DMS153 (cell line): ENCODE results near the gene NIPAL3.
"Not testable (repeated sequence)": the region's sequence is repeated elsewhere in the genome, so short reads cannot be mapped to it uniquely, and the experiment has no call there.

Source experiments
- DNase-seq: peaks from one replicate; lab custom pipeline; 2025; lab: John Stamatoyannopoulos, UW

Gene NIPAL3

DNA sequence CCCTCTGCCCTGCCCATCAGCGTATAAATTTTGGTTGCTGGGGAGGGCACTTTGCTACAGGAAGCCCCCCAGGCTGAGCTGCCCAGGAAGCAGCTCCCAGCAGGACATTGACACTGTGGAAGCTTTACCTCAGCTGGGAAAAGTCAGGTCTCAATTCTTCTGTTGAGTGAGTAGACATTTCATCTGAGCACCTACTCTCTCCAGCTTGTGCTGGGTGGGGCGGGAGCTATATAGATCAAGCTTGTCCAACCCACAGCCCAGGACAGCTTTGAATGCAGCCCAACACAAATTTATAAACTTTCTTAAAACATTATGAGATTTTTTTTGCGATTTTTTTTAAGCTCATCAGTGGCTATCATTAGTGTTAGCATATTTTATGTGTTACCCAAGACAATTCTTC, 9.4 kb downstream of the NIPAL3 start:
- no peak for DNase-seq

- no peak for DNase-seq
Observed at GRCh38 chr1:24425441-24425840, 9.8 kb downstream of the NIPAL3 start.

DNA sequence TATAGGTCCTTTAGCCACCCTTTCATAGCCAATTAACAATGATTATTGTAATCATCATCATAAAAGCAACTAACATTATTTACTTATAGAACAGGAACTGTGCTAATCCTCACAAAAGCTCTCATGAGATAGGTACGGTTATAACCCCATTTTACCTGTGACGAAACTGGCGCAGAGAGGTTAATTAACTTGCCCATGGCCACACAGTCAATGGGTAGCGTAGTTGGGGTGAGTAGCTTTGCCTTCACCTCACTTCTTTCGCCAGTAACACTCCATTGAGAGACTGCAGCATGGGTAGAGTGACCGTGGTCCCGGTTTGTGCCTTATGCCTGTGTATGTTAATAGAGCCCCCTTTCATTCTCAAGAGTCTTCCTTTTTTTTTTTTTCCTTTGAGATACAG, 10.3 kb downstream of the NIPAL3 start:
- no peak for DNase-seq

GRCh38 chr1:24426744-24427544, 11.3 kb downstream of the NIPAL3 start:
- DNase-seq = no peak

DNA sequence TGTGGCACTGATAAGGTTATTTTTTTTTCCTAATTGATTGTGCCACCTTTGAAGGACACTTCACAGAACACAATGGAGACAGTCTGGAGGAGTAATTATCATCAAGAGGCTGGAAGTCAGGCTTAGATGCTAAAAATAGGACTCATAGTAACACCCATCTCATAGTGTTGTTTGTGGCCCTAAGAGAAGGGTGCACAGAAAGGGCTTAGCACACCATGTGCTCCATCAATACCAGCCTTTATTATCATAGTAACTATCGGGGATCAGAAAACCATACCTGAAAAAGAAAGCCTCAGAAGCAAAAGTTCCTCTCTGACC, 11.9 kb downstream of the NIPAL3 start:
- no peak for DNase-seq

- no peak for DNase-seq
Observed at GRCh38 chr1:24435782-24436365, 20.3 kb downstream of the NIPAL3 start.

DNA sequence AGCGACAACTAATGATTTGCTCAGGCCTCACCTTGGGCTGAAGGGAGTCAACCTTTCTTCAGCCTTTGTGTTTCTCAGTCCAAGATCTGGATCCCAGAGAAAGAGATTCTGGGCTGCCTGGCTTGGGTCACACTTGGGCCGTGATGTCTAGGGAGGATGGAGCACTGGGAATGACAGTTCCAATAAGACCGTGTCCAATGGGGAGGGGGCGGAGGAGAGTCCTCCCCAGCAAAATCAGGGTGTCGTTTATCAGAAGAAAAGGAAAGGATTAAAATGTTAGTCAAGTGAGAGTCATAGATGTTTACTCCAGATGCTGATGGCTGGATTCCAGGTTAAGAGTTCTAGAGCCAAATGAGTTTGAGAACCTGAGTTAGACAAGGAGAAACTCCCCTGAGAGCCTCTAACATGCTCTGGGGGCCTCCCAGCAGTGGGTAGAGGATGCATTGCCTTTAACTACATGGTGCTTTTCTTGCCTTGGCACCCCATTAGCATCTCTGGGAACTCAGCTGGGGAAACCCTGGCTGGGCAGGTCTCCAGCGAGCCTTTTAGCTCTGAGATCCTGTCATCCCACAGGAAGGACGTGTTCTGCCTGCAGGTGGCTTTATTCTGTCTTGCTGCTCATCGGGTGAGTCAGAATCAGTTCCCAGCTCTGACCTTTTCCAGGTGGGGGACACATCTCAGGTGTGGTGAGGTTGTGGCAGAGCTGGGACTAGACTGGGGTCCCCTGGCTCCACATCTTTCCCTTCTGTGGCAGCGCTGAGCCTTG, 22.2 kb downstream of the NIPAL3 start:
- no peak for DNase-seq

DNA sequence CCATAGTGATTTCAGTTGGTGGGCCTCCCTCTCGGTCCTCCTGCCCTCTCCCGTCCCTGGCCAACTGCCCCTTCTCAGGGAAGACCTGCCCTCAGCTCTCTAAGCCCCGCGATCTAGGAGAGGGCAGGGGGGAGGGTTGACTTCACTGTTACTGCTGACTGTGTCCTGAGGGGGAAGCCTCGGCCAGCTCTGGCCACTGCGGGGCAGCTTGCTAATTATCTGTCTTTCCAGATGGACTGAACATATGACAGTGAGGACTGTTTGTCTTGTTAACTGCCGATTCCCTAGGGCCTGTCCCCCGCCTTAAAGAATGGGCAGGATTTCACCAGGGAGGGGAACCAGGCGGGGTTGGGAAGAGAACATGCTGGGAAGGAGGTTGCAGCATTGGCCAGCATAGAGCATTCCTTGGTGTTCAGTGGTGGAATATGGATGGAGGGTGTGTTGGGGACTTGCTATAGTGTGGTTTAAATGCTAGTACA, 22.9 kb downstream of the NIPAL3 start:
- no peak for DNase-seq

DNA sequence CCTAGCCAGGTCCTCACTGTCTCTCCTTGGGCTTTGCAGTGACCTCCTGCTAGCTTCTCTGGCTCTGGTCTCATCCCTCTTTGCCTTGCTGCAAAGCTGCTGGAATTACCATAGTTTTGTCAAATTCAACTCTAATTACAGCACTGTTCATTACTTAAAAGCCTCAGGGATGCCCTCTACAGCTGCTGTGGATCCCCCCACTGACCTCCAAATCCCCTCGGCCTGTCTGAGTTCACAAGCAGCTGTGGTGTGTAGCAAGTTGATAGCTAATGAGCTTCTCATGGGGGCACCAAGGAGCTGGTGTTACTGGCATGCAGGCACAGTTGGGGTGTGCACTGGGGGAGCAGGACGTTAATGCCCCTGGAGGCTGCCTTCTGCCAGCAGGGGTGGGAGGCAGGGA, 24.8 kb downstream of the NIPAL3 start:
- no peak for DNase-seq

- DNase-seq = no peak
Observed at GRCh38 chr1:24441480-24441879, 25.9 kb downstream of the NIPAL3 start.

DNA sequence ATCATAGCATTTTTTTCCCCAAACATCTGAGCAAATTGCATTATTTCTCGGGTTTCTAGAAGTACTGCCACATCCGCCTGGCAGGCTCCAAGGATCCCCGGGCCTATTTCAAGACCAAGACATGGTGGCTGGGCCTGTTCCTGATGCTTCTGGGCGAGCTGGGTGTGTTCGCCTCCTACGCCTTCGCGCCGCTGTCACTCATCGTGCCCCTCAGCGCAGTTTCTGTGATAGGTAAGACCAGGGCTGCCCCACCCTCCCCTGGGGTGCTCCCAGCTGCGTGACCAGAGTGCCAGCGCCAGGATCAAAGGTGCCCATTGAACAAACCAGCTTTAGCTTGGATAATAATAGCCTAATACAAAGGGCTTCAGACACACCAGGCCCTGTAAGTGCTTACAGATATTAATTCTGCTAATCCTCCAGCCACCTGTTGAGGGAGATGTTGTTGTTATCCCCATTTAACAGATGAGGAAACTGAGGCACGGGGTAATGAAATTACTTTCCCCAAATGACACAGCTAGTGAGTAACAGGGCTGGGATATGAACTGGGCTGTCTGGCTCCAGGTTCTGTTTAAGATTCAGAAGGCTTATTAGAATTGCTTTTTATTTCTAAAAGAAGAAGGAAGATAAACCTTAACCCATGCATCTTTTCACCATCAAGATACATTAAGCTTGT, 26.5 kb downstream of the NIPAL3 start:
- no peak for DNase-seq

DNA sequence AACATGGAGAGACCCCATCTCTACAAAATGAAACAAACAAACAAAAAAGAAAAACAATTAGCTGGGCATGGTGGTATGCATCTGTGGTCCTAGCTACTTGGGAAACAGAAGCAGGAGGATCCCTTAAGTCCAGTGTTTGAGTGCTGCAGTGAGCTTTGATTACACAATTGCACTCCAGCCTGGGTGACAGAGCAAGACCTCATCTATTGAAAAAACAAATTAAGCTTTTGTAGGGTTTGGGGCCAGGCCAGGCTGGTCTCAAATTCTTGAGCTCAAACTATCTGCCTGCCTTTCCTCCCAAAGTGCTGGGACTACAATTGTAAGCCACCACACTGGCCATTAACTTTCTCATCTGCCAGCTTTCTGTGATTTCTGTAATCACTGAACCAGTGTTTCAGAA, 27.2 kb downstream of the NIPAL3 start:
- no peak for DNase-seq

- no peak for DNase-seq
Observed at GRCh38 chr1:24443241-24443656, 27.6 kb downstream of the NIPAL3 start.

DNA sequence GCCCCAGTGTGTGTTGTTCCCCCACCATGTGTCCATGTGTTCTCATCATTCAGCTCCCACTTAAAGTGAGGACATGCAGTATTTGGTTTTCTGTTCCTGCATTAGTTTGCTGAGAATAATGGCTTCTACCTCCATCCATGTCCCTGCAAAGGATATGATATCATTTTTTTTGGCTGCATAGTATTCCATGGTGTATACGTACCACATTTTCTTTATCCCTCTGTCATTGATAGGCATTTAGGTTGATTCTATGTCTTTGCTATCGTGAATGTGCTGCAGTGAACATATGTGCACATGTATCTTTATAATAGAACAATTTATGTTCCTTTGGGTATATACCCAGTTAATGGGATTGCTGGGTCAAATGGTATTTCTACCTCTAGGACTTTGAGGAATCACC, 30.8 kb downstream of the NIPAL3 start:
- DNase-seq = not testable (repeated sequence)

- no peak for DNase-seq
Observed at GRCh38 chr1:24450316-24450715, 34.7 kb downstream of the NIPAL3 start.

DNA sequence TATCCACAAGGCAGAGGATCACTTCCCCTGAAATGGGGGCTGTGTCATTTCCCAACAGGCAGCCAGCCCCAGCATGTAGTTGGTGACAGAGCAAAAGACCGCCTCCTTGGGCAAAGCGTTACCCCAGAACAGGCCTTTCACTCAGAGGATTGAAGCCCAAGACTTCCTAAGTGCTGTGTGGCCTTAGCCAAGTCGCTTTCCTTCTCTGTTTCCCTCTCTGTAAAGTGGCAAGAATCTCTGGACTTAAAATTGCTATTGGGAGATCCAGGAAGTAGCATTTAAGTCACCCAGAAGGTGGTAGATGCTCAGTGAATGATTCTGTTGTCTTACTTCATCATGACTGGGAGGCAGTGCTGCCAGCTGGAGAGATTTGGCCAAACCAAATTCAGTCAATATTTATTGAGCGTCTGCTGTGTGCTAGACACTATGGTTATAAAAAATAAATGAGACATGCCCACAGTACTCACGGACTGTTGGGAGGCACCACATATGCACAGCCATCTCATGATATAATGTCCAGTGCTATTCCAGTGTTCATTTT, 35.3 kb downstream of the NIPAL3 start:
- DNase-seq = no peak

DNA sequence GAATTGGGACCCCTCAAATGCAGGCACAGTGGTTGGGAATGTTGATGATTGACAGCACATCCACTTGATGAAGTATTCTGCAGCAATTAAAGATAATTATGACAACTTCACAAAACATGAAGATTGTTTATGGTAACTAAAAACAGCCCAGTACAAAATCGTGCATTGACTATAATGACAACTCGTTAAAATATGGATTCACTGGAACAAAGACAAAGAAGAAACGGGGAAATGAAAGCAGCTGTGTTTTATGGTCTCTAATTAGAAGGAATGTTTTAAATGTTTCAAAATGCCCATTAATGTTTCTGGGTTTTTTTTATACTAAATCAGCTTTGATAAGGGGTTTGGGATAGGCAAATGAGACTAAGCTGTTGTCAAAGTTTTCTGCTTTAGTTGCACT, 36.1 kb downstream of the NIPAL3 start:
- DNase-seq = no peak

- DNase-seq = no peak
Observed at GRCh38 chr1:24452922-24453485, 37.4 kb downstream of the NIPAL3 start.

DNA sequence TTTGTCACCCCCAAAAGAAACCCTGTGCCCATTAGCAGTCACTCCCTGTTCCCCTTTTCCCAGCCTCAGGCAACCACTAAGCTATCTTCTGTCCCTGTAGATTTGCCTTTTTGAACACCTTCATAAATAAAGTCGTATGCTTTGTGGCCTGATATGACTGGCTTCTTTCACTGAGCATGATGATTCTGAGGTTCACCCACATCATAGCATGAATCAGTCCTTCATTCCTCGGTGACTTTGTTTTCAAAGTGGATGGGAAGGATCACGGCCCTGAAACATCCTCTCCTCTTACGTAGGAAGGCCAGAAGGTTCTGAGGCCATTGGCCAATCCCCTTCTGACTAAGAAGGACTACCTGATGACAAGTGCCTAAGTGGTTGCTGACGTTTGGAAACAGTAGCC, 39.1 kb downstream of the NIPAL3 start:
- no peak for DNase-seq

GRCh38 chr1:24455272-24455671, 39.7 kb downstream of the NIPAL3 start:
- no peak for DNase-seq

DNA sequence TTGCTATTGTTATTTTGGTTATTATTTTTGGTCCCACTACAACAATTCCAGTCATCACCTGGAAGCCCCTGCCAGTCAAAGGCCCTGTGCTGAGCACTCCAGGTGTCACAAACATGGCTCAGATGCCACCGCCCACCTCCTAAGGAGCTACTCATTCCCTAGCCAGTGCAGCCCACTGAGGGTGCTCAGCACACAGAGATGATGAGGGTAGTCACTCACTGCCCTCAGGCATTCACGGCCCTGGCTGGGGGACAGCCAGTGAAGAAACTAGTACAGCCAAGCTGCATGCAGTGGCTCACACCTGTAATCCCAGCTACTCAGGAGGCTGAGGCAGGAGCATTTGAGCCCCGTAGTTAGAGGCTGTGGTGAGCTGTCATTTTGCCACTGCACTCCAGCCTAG, 42.3 kb downstream of the NIPAL3 start:
- no peak for DNase-seq
